PC-9 (cell line): Measurements from ENCODE around the gene BCL11B. TPM values are rescaled to one million over a fixed set of nuclear protein-coding genes. Genes with fewer than 3 reads are reported as not detected.

Experiments
- BruUV-seq: library from RNA; stranded (reverse); fragments of 400-500 nt; replicated peaks from 2 replicates; lab custom pipeline; 2021; lab: Mats Ljungman, UMichigan
- CTCF ChIA-PET: fragments of 300-600 bp; sonication (Branson Sonifier 250); formaldehyde crosslinking; loops from one replicate; lab custom pipeline; 2022; ENCODE audit warnings: antibody characterized with exemption; lab: Charles Lee
- POLR2A ChIA-PET: fragments of 300-600 bp; sonication (Branson Sonifier 250); formaldehyde crosslinking; loops from one replicate; lab custom pipeline; 2022; ENCODE audit warnings: antibody characterized with exemption; ENCODE audit not compliant: unreplicated experiment; lab: Charles Lee
- DNase-seq, 2 experiments: peaks; one replicate each; pipeline versions ENCODE4 v3.0.0 to v3.0.0-alpha.2; 2015 to 2022; ENCODE audit warnings: mixed read lengths in 1 of 2
- H2AFZ ChIP-seq: fragments of 200-600 bp; sonication (generic); 2 replicates; pipeline ENCODE4 v1.8.1; 2017; ENCODE audit warnings: antibody characterized with exemption
- H3F3A ChIP-seq: fragments of 200-600 bp; sonication (generic); 2 replicates; pipeline ENCODE4 v1.8.1; 2017; ENCODE audit warnings: antibody characterized with exemption, mild to moderate bottlenecking, low read depth; ENCODE audit not compliant: insufficient read depth
- H3K27ac ChIP-seq: fragments of 200-600 bp; sonication (generic); 2 replicates; pipeline ENCODE4 v1.6.1; 2016; ENCODE audit warnings: mixed run types
- H3K27me3 ChIP-seq: fragments of 200-600 bp; sonication (generic); 2 replicates; pipeline ENCODE4 v1.6.1; 2016; ENCODE audit warnings: low read depth, mixed run types; ENCODE audit not compliant: insufficient read depth
- H3K36me3 ChIP-seq: fragments of 200-600 bp; sonication (generic); 2 replicates; pipeline ENCODE4 v1.6.1; 2016; ENCODE audit warnings: low read depth, mixed run types
- H3K4me1 ChIP-seq: fragments of 200-600 bp; sonication (generic); replicated peaks from 2 replicates; pipeline ENCODE4 v1.6.1; 2016; ENCODE audit warnings: mixed run types; ENCODE audit not compliant: insufficient read depth
- H3K4me2 ChIP-seq: fragments of 200-600 bp; sonication (generic); 2 replicates; pipeline ENCODE4 v1.6.1; 2017; ENCODE audit warnings: mixed run types
- H3K4me3 ChIP-seq: fragments of 200-600 bp; sonication (generic); 2 replicates; pipeline ENCODE4 v1.6.1; 2016; ENCODE audit warnings: mixed run types
- H3K79me2 ChIP-seq: fragments of 200-600 bp; sonication (generic); 2 replicates; pipeline ENCODE4 v1.6.1; 2017; ENCODE audit warnings: low read depth, mixed run types
- H3K9me2 ChIP-seq: fragments of 200-600 bp; sonication (generic); 2 replicates; pipeline ENCODE4 v1.8.1; 2017; ENCODE audit warnings: mild to moderate bottlenecking; ENCODE audit not compliant: insufficient read depth
- H3K9me3 ChIP-seq: fragments of 200-600 bp; sonication (generic); 2 replicates; pipeline ENCODE4 v1.8.1; 2016; ENCODE audit warnings: low read depth; ENCODE audit not compliant: insufficient read depth
- H4K20me1 ChIP-seq: fragments of 200-600 bp; sonication (generic); 2 replicates; pipeline ENCODE4 v1.8.1; 2017; ENCODE audit not compliant: insufficient read depth
- CTCF ChIP-seq: fragments of 200-600 bp; sonication (generic); conservative IDR thresholded peaks from 2 replicates; pipeline ENCODE4 v1.6.1; 2017; ENCODE audit warnings: mixed run types, antibody characterized with exemption, mild to moderate bottlenecking, moderate library complexity
- EZH2 ChIP-seq: fragments of 200-600 bp; sonication (generic); IDR thresholded peaks from 2 replicates; pipeline ENCODE4 v1.8.0; 2017; ENCODE audit warnings: antibody characterized with exemption, low read depth
- intact Hi-C: fragments of 100-400 bp; cut with micrococcal nuclease; formaldehyde crosslinking; loops from one replicate; pipeline ENCODE4 v1.10.0; 2022; ENCODE audit not compliant: unreplicated experiment
- total RNA-seq: library from RNA; stranded (reverse); gene quantifications from 2 replicates; pipeline ENCODE4 v1.2.3, GENCODE V29; 2021

Gene BCL11B
- total RNA-seq, 1 experiment from 2014 or later: not detected

GRCh38 chr14:99237288-99237687, 34.7 kb downstream of the BCL11B start:
- Histone ChIP-seq H3K4me3 (no peak overlapping the region), H3K9me3 (no peaks in the 10 kb centered on the region), H3K4me2 (no peak overlapping the region), H2AFZ (no peak overlapping the region), H3K4me1 (no peaks in the 10 kb centered on the region), H3K79me2 (no peaks in the 10 kb centered on the region), H3K27me3 (peaks cover 6% of the 10 kb centered on the region; the same call in 1 of the 2 replicates), H3F3A (no peaks in the 10 kb centered on the region), H3K27ac (no peak overlapping the region), H4K20me1 (no peaks in the 10 kb centered on the region), H3K9me2 (no peaks in the 10 kb centered on the region), H3K36me3 (no peaks in the 10 kb centered on the region)
- CTCF ChIA-PET: no interaction called here
- DNase-seq: no peak
- TF ChIP-seq CTCF (no peak), EZH2 (no peak)
- intact Hi-C loops: no loop called here
- POLR2A ChIA-PET: no interaction called here
- no TSS peak for BruUV-seq

- H3K4me1 ChIP-seq: no peaks in the 10 kb centered on the region
- no peak overlapping the region for H3K4me2 ChIP-seq
- no TSS peak for BruUV-seq
- H3K27ac ChIP-seq: no peak overlapping the region
- no peaks in the 10 kb centered on the region for H3K79me2 ChIP-seq
- H2AFZ ChIP-seq: no peak overlapping the region
- H3K9me3 ChIP-seq: no peaks in the 10 kb centered on the region
- no peaks in the 10 kb centered on the region for H3K36me3 ChIP-seq
- DNase-seq: no peak
- peaks cover 6% of the 10 kb centered on the region; the same call in 1 of the 2 replicates for H3K27me3 ChIP-seq
- no peaks in the 10 kb centered on the region for H3K9me2 ChIP-seq
- intact Hi-C loops: no loop called here
- H3K4me3 ChIP-seq: no peak overlapping the region
- no peaks in the 10 kb centered on the region for H4K20me1 ChIP-seq
- TF ChIP-seq CTCF: no peak
- ChIA-PET POLR2A (no interaction called here), CTCF (no interaction called here)
- H3F3A ChIP-seq: no peaks in the 10 kb centered on the region
Measured at GRCh38 chr14:99236386-99237138, 35.4 kb downstream of the BCL11B start.

DNA sequence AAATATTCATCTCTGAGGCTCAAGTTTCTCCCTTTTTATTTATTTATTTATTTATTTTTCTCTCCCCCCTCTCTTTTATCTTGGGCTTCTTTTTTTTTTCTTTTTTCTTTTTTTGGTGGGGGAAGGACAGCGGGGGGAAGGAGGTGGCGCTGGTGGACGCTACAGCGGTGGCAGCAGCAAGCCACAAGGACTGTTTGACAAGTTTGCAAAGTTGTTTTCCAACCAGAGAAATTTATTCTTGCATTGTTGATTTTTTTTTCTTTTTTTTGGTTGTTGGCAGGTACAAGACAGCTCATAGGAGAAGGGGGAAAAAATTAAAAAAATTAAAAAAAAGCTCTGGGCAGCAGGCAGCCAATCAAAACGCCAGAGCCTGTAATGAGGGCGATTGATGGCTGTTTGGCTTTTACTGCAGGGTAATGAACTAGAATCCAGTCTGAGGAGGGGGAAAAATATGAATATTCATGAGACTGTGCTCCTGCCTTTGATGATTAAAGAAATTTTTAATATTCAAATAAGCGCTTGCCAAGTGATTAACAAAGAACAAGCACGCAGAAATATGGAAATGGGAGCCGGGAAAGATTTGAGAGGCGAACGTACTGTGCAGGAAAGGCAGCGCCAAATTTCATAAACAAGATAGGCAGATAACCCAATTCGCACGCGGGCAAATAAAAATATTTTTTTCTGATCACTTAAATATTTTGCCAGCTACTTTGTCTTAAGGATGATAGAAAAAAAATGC, 36.2 kb downstream of the BCL11B start:
- no peaks in the 10 kb centered on the region for H3K9me2 ChIP-seq
- intact Hi-C loops: no loop called here
- no peaks in the 10 kb centered on the region for H3F3A ChIP-seq
- no peaks in the 10 kb centered on the region for H3K36me3 ChIP-seq
- H3K4me1 ChIP-seq: no peaks in the 10 kb centered on the region
- no peak overlapping the region for H3K4me3 ChIP-seq
- no peak for DNase-seq
- ChIA-PET POLR2A (no interaction called here), CTCF (no interaction called here)
- no peaks in the 10 kb centered on the region for H3K9me3 ChIP-seq
- H3K27ac ChIP-seq: no peak overlapping the region
- TF ChIP-seq CTCF (no peak), EZH2 (no peak)
- H3K4me2 ChIP-seq: no peak overlapping the region
- H4K20me1 ChIP-seq: no peaks in the 10 kb centered on the region
- peaks cover 3% of the 10 kb centered on the region; the same call in 1 of the 2 replicates for H3K27me3 ChIP-seq
- H3K79me2 ChIP-seq: no peaks in the 10 kb centered on the region
- BruUV-seq: no TSS peak
- H2AFZ ChIP-seq: no peak overlapping the region
